Uterus (tissue), 2 donors: ENCODE measurements around the gene SSBP4.

Experiments used
- POLR2A ChIP-seq, 2 donors: fragments of 450-650 bp; IDR thresholded peaks; one replicate each; pipeline ENCODE4 v1.6.1; 2016; ENCODE audit warnings: antibody characterized with exemption in 2 of 2, mild to moderate bottlenecking in 1 of 2, moderate library complexity in 1 of 2
- TF ChIP-seq, protein P1 (sequence below), 4 experiments: fragments of 200-600 bp in 2 of 4; fragments of 450-650 bp in 2 of 4; sonication (generic) in 2 of 4; IDR thresholded peaks; one replicate each; pipeline ENCODE4 v1.5.1; 2016 to 2019; ENCODE audit warnings: antibody characterized with exemption in 4 of 4, mild to moderate bottlenecking in 2 of 4, moderate library complexity in 1 of 4

DNA sequence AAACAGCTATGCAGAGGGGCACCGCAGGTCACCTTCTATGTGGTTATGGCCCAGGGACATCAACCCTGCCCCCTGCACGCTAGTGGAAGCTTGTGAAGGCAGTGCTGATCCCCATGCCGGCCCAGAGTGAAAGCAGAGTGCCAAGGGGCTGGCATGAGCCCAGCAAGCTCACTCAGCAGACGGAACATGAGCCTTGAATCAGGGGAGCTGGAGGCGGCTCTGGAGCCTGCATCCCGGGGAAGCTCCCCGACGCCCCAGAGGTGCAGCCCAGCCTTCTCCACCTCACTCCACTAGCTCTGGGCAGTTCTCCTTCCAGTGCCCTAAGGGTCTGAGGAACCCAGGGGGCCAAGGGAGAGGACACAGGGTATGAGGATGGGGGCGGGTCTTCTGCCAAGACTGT lies 37.8 kb downstream of the SSBP4 start:
- TF ChIP-seq POLR2A (IDR thresholded peaks at IDR 0.05) = no peak
- TF ChIP-seq, protein P1, sequence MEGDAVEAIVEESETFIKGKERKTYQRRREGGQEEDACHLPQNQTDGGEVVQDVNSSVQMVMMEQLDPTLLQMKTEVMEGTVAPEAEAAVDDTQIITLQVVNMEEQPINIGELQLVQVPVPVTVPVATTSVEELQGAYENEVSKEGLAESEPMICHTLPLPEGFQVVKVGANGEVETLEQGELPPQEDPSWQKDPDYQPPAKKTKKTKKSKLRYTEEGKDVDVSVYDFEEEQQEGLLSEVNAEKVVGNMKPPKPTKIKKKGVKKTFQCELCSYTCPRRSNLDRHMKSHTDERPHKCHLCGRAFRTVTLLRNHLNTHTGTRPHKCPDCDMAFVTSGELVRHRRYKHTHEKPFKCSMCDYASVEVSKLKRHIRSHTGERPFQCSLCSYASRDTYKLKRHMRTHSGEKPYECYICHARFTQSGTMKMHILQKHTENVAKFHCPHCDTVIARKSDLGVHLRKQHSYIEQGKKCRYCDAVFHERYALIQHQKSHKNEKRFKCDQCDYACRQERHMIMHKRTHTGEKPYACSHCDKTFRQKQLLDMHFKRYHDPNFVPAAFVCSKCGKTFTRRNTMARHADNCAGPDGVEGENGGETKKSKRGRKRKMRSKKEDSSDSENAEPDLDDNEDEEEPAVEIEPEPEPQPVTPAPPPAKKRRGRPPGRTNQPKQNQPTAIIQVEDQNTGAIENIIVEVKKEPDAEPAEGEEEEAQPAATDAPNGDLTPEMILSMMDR (IDR thresholded peaks at IDR 0.05) = no peak
